HCT116 (cell line): ENCODE results near the gene ZNF319.

Experiments used
- CEBPB ChIP-seq: IDR thresholded peaks from 2 replicates; pipeline ENCODE4 v1.6.1; 2012; ENCODE audit warnings: low read depth
- CTCF ChIP-seq, 3 experiments: fragments of 200-600 bp in 1 of 3; sonication (generic) in 1 of 3; IDR thresholded peaks in 2 of 3; conservative IDR thresholded peaks in 1 of 3; 2 replicates each; pipeline ENCODE4 v1.5.1; 2012 to 2017; ENCODE audit warnings: low read depth in 2 of 3, low read length in 2 of 3, antibody characterized with exemption in 1 of 3, borderline replicate concordance in 1 of 3, control low read depth in 1 of 3, mild to moderate bottlenecking in 1 of 3, mixed read lengths in 1 of 3, mixed run types in 1 of 3, moderate library complexity in 1 of 3; ENCODE audit not compliant: insufficient read depth in 1 of 3
- POLR2A ChIP-seq: IDR thresholded peaks from 2 replicates; pipeline ENCODE4 v1.7.0; 2011; ENCODE audit warnings: borderline replicate concordance; ENCODE audit not compliant: insufficient read depth, insufficient read length; ENCODE audit errors: extremely low read depth
- POLR2AphosphoS5 ChIP-seq: IDR thresholded peaks from 2 replicates; pipeline ENCODE4 v1.6.1; 2011; ENCODE audit warnings: mild to moderate bottlenecking, low read depth, low read length, moderate library complexity
- REST ChIP-seq: IDR thresholded peaks from 2 replicates; pipeline ENCODE4 v1.6.1; 2012; ENCODE audit warnings: low read depth

- no peak for TF ChIP-seq POLR2A
- TF ChIP-seq CEBPB, result no peak
- no peak for TF ChIP-seq POLR2AphosphoS5
- peak in 2 of 3 experiments; percentile 21 to 26; a peak in 3 of 6 replicates for TF ChIP-seq CTCF (IDR thresholded peaks at IDR 0.05 in 2 of 3, conservative IDR thresholded peaks at IDR 0.05 in 1 of 3; ENCODE audit: borderline replicate concordance in 1 of 3, insufficient read depth in 1 of 3, low read depth in 2 of 3, low read length in 2 of 3)
- no peak for TF ChIP-seq REST
These were observed 18.3 kb upstream of the ZNF319 start for GRCh38 chr16:58018803-58019202.
